Measurements from ENCODE around the gene PLEKHB1. TPM values are rescaled to one million over a fixed set of nuclear protein-coding genes. Genes with fewer than 3 reads are reported as not detected.

PLEKHB1 gene
- total RNA-seq, 1 experiment from 2014 or later, result 12.7 TPM

- Histone ChIP-seq H3K27me3 (replicated peaks; ENCODE audit: control insufficient read depth, insufficient read depth, low read length) (no peaks in the 10 kb centered on the region), H3K36me3 (ENCODE audit: control insufficient read depth, insufficient read depth, low read length) (no peaks in the 10 kb centered on the region), H3K4me3 (ENCODE audit: low read depth, low read length) (no peak overlapping the region), H3K9me3 (no peaks in the 10 kb centered on the region), H3K4me1 (peaks cover 21% of the 10 kb centered on the region; the same call in 1 of the 2 replicates)
- H3K4me1 Mint-ChIP-seq (ENCODE audit: low read depth, unreplicated experiment), result peaks cover 22% of the 10 kb centered on the region
- POLR2A ChIA-PET, result no interaction called here
- H3K4me3 Mint-ChIP-seq (ENCODE audit: unreplicated experiment), result no peak overlapping the region
- TF ChIP-seq CTCF (IDR thresholded peaks at IDR 0.05; ENCODE audit: insufficient read depth in 1 of 2, low read depth in 1 of 2, low read length in 1 of 2, severe bottlenecking in 1 of 2, unreplicated experiment in 1 of 2), result no peak
- H3K36me3 Mint-ChIP-seq (ENCODE audit: insufficient read depth, unreplicated experiment), result peaks cover 8% of the 10 kb centered on the region
- H3K27me3 Mint-ChIP-seq (ENCODE audit: insufficient read depth, unreplicated experiment), result no peaks in the 10 kb centered on the region
- intact Hi-C loops (cut with micrococcal nuclease; ENCODE audit: unreplicated experiment), result no loop called here
- BruUV-seq (replicated peaks), result no TSS peak
- peak overlapping the region; percentile 13 for H3K27ac Mint-ChIP-seq (ENCODE audit: unreplicated experiment)
- CTCF ChIA-PET, result no interaction called here
- DNase-seq, result no peak
- no peaks in the 10 kb centered on the region for H3K9me3 Mint-ChIP-seq (ENCODE audit: unreplicated experiment)
Measured at GRCh38 chr11:73651252-73651651, 4.9 kb downstream of the PLEKHB1 start.

- no peak for DNase-seq
- H3K36me3 ChIP-seq (ENCODE audit: control insufficient read depth, insufficient read depth, low read length), result no peaks in the 10 kb centered on the region
- Mint-ChIP-seq H3K9me3 (ENCODE audit: unreplicated experiment) (no peaks in the 10 kb centered on the region), H3K4me1 (ENCODE audit: low read depth, unreplicated experiment) (peaks cover 22% of the 10 kb centered on the region), H3K27me3 (ENCODE audit: insufficient read depth, unreplicated experiment) (no peaks in the 10 kb centered on the region), H3K4me3 (ENCODE audit: unreplicated experiment) (no peak overlapping the region), H3K36me3 (ENCODE audit: insufficient read depth, unreplicated experiment) (peaks cover 8% of the 10 kb centered on the region), H3K27ac (ENCODE audit: unreplicated experiment) (peak overlapping the region; percentile 13)
- no peaks in the 10 kb centered on the region for H3K9me3 ChIP-seq
- intact Hi-C loops (cut with micrococcal nuclease; ENCODE audit: unreplicated experiment), result no loop called here
- no peak overlapping the region for H3K4me3 ChIP-seq (ENCODE audit: low read depth, low read length)
- no peaks in the 10 kb centered on the region for H3K27me3 ChIP-seq (replicated peaks; ENCODE audit: control insufficient read depth, insufficient read depth, low read length)
- ChIA-PET POLR2A (no interaction called here), CTCF (no interaction called here)
- BruUV-seq (replicated peaks), result no TSS peak
- peaks cover 21% of the 10 kb centered on the region; the same call in 1 of the 2 replicates for H3K4me1 ChIP-seq
- no peak for TF ChIP-seq CTCF (IDR thresholded peaks at IDR 0.05; ENCODE audit: insufficient read depth in 1 of 2, low read depth in 1 of 2, low read length in 1 of 2, severe bottlenecking in 1 of 2, unreplicated experiment in 1 of 2)
Measured at GRCh38 chr11:73651661-73652045, 5.3 kb downstream of the PLEKHB1 start.

- no peaks in the 10 kb centered on the region for H3K9me3 Mint-ChIP-seq (ENCODE audit: unreplicated experiment)
- no TSS peak for BruUV-seq (replicated peaks)
- POLR2A ChIA-PET, result no interaction called here
- CTCF ChIA-PET, result no interaction called here
- H3K27me3 Mint-ChIP-seq (ENCODE audit: insufficient read depth, unreplicated experiment), result no peaks in the 10 kb centered on the region
- H3K4me3 Mint-ChIP-seq (ENCODE audit: unreplicated experiment), result no peak overlapping the region
- Histone ChIP-seq H3K27me3 (replicated peaks; ENCODE audit: control insufficient read depth, insufficient read depth, low read length) (no peaks in the 10 kb centered on the region), H3K9me3 (no peaks in the 10 kb centered on the region), H3K4me3 (ENCODE audit: low read depth, low read length) (no peak overlapping the region), H3K4me1 (peaks cover 21% of the 10 kb centered on the region; the same call in 1 of the 2 replicates), H3K36me3 (ENCODE audit: control insufficient read depth, insufficient read depth, low read length) (no peaks in the 10 kb centered on the region)
- H3K4me1 Mint-ChIP-seq (ENCODE audit: low read depth, unreplicated experiment), result peaks cover 18% of the 10 kb centered on the region
- DNase-seq, result peak in 1 of 2 experiments; percentile 67
- H3K27ac Mint-ChIP-seq (ENCODE audit: unreplicated experiment), result no peak overlapping the region
- intact Hi-C loops (cut with micrococcal nuclease; ENCODE audit: unreplicated experiment), result no loop called here
- TF ChIP-seq CTCF (IDR thresholded peaks at IDR 0.05; ENCODE audit: insufficient read depth in 1 of 2, low read depth in 1 of 2, low read length in 1 of 2, severe bottlenecking in 1 of 2, unreplicated experiment in 1 of 2), result no peak
- H3K36me3 Mint-ChIP-seq (ENCODE audit: insufficient read depth, unreplicated experiment), result peaks cover 8% of the 10 kb centered on the region
Measured at GRCh38 chr11:73652046-73652730, 5.8 kb downstream of the PLEKHB1 start.
